GM23338 (cell line): ENCODE measurements around the gene C10orf90. TPM values are rescaled to one million over a fixed set of nuclear protein-coding genes. Genes with fewer than 3 reads are reported as not detected.

Source experiments
- ATAC-seq: fragments of 200-7000 bp; cut with Tn5 transposase; 3 replicates; pipeline ENCODE4 v1.9.1; 2020
- DNase-seq: peaks from one replicate; pipeline ENCODE4 v3.0.0-alpha.2; 2015; ENCODE audit warnings: low spot score
- H2AFZ ChIP-seq: fragments of 200-600 bp; sonication (generic); 2 replicates; pipeline ENCODE4 v1.8.0; 2016; ENCODE audit warnings: antibody characterized with exemption, mild to moderate bottlenecking, moderate library complexity
- H3F3A ChIP-seq: fragments of 200-600 bp; sonication (generic); replicated peaks from 2 replicates; pipeline ENCODE4 v1.8.0; 2017; ENCODE audit warnings: antibody characterized with exemption, mixed run types, low read depth
- H3K27ac ChIP-seq: fragments of 200-600 bp; sonication (generic); 2 replicates; pipeline ENCODE4 v1.6.1; 2016; ENCODE audit warnings: low read depth
- H3K27me3 ChIP-seq: fragments of 200-600 bp; sonication (generic); 2 replicates; pipeline ENCODE4 v1.8.0; 2016; ENCODE audit warnings: mild to moderate bottlenecking, mixed run types, moderate library complexity; ENCODE audit not compliant: insufficient read depth
- H3K36me3 ChIP-seq: fragments of 200-600 bp; sonication (generic); 2 replicates; pipeline ENCODE4 v1.8.0; 2016; ENCODE audit warnings: mild to moderate bottlenecking; ENCODE audit not compliant: insufficient read depth
- H3K4me1 ChIP-seq: fragments of 200-600 bp; sonication (generic); 2 replicates; pipeline ENCODE4 v1.8.0; 2016; ENCODE audit warnings: mild to moderate bottlenecking, moderate library complexity; ENCODE audit not compliant: insufficient read depth
- H3K4me2 ChIP-seq: fragments of 200-600 bp; sonication (generic); 2 replicates; pipeline ENCODE4 v1.7.1; 2017; ENCODE audit warnings: mixed run types
- H3K4me3 ChIP-seq: fragments of 200-600 bp; sonication (generic); 2 replicates; pipeline ENCODE4 v1.6.1; 2016; ENCODE audit warnings: mixed run types
- H3K79me2 ChIP-seq: fragments of 200-600 bp; sonication (generic); replicated peaks from 2 replicates; pipeline ENCODE4 v1.8.0; 2017; ENCODE audit warnings: mild to moderate bottlenecking; ENCODE audit not compliant: insufficient read depth
- H3K9me2 ChIP-seq: fragments of 200-600 bp; sonication (generic); 2 replicates; pipeline ENCODE4 v1.8.0; 2017; ENCODE audit not compliant: insufficient read depth
- H4K20me1 ChIP-seq: fragments of 200-600 bp; sonication (generic); replicated peaks from 2 replicates; pipeline ENCODE4 v1.8.0; 2017; ENCODE audit warnings: mild to moderate bottlenecking; ENCODE audit not compliant: insufficient read depth
- H3K27ac Mint-ChIP-seq: 2 replicates; pipeline ENCODE4 v1.8.0; 2020; ENCODE audit warnings: inconsistent platforms, mild to moderate bottlenecking, moderate library complexity, mixed read lengths
- H3K27me3 Mint-ChIP-seq: 3 replicates; pipeline ENCODE4 v1.8.0; 2022; ENCODE audit warnings: low read depth, mild to moderate bottlenecking, moderate library complexity, mixed read lengths, inconsistent platforms; ENCODE audit not compliant: insufficient read depth, poor library complexity
- H3K36me3 Mint-ChIP-seq: 3 replicates; pipeline ENCODE4 v1.8.0; 2021; ENCODE audit warnings: low read depth, mild to moderate bottlenecking, inconsistent platforms, moderate library complexity, mixed read lengths
- H3K4me1 Mint-ChIP-seq: 3 replicates; pipeline ENCODE4 v1.8.0; 2020; ENCODE audit warnings: mild to moderate bottlenecking, inconsistent platforms, mixed read lengths
- H3K4me3 Mint-ChIP-seq: 3 replicates; pipeline ENCODE4 v1.8.0; 2021; ENCODE audit warnings: moderate library complexity, mild to moderate bottlenecking, inconsistent platforms, mixed read lengths
- H3K9me3 Mint-ChIP-seq: 3 replicates; pipeline ENCODE4 v1.8.0; 2020; ENCODE audit warnings: moderate library complexity, mild to moderate bottlenecking, inconsistent platforms, mixed read lengths
- CTCF ChIP-seq, 2 experiments: fragments of 200-600 bp in 1 of 2; sonication (generic) in 1 of 2; conservative IDR thresholded peaks; 2 replicates each; pipeline versions ENCODE4 v1.5.1 to v1.6.1; 2016 to 2017; ENCODE audit warnings: antibody characterized with exemption in 2 of 2, low read depth in 2 of 2, mild to moderate bottlenecking in 2 of 2, moderate library complexity in 1 of 2
- ETS1 ChIP-seq: IDR thresholded peaks from 2 replicates; pipeline ENCODE4 v1.6.1; 2016; ENCODE audit warnings: antibody characterized with exemption
- EZH2 ChIP-seq: fragments of 200-600 bp; sonication (generic); IDR thresholded peaks from one replicate; pipeline ENCODE4 v1.8.0; 2017; ENCODE audit warnings: antibody characterized with exemption, mild to moderate bottlenecking, low read depth; ENCODE audit not compliant: unreplicated experiment
- JUNB ChIP-seq: IDR thresholded peaks from one replicate; pipeline ENCODE4 v1.6.1; 2016; ENCODE audit warnings: antibody characterized with exemption; ENCODE audit not compliant: unreplicated experiment
- NANOG ChIP-seq: IDR thresholded peaks from 2 replicates; pipeline ENCODE4 v1.6.1; 2016; ENCODE audit warnings: antibody characterized with exemption, borderline replicate concordance
- POLR2AphosphoS5 ChIP-seq: IDR thresholded peaks from 2 replicates; pipeline ENCODE4 v1.6.1; 2016; ENCODE audit warnings: antibody characterized with exemption, low read depth
- STAT1 ChIP-seq: IDR thresholded peaks from one replicate; pipeline ENCODE4 v1.6.1; 2016; ENCODE audit warnings: antibody characterized with exemption; ENCODE audit not compliant: unreplicated experiment
- ZNF331 ChIP-seq: fragments of 250-450 bp; sonication (Bioruptor Pico); IDR thresholded peaks from 2 replicates; pipeline ENCODE4 v1.5.0; 2020; ENCODE audit warnings: low read depth, mild to moderate bottlenecking, moderate library complexity
- ZNF462 ChIP-seq: fragments of 250-450 bp; sonication (Bioruptor Pico); IDR thresholded peaks from 2 replicates; pipeline ENCODE4 v1.5.0; 2020; ENCODE audit warnings: mild to moderate bottlenecking, moderate library complexity
- polyA plus RNA-seq: library from polyadenylated mRNA; unstranded; fragments of >200 nt; fragmentation: Nextera tagmentation; extraction: Ambion mirVana; gene quantifications from 2 replicates; pipeline ENCODE4 v1.2.1, GENCODE V29; 2016
- total RNA-seq: library from RNA; depleted of rRNA; stranded (reverse); fragments of >200 nt; shearing (Covaris generic); gene quantifications from 2 replicates; pipeline ENCODE4 v1.2.3, GENCODE V29; 2014

Gene C10orf90
- total and polyA plus RNA-seq, 2 experiments from 2014 or later, result 0.76 to 0.97 TPM

- Mint-ChIP-seq H3K4me1 (no peaks in the 10 kb centered on the region), H3K27me3 (peaks cover 4% of the 10 kb centered on the region), H3K9me3 (no peaks in the 10 kb centered on the region; the same call in 2 of the 3 replicates), H3K4me3 (no peak overlapping the region), H3K36me3 (no peaks in the 10 kb centered on the region), H3K27ac (no peak overlapping the region)
- Histone ChIP-seq H3K4me3 (no peak overlapping the region), H3K9me2 (peaks cover 13% of the 10 kb centered on the region; the same call in 1 of the 2 replicates), H3K36me3 (no peaks in the 10 kb centered on the region), H3K79me2 (no peaks in the 10 kb centered on the region), H3K4me2 (no peak overlapping the region), H3F3A (no peaks in the 10 kb centered on the region), H2AFZ (no peak overlapping the region), H3K4me1 (no peaks in the 10 kb centered on the region), H3K27me3 (no peaks in the 10 kb centered on the region), H4K20me1 (no peaks in the 10 kb centered on the region), H3K27ac (no peak overlapping the region)
- ATAC-seq (no peak), DNase-seq (no peak)
- TF ChIP-seq JUNB (no peak), NANOG (no peak), ZNF462 (no peak), EZH2 (no peak), ZNF331 (CRISPR knock-in tag) (no peak), STAT1 (no peak), ETS1 (no peak), CTCF (conservative IDR thresholded peaks at IDR 0.05; ENCODE audit: low read depth in 2 of 2) (no peak), POLR2AphosphoS5 (no peak)
These were observed 170.3 kb downstream of the C10orf90 start for GRCh38 chr10:126500185-126500584.
